H1 (cell line): ENCODE measurements around the gene POLR2M. TPM values are rescaled to one million over a fixed set of nuclear protein-coding genes. Genes with fewer than 3 reads are reported as not detected.

ENCODE experiments used
- CTCF ChIA-PET: fragments of 300-600 bp; sonication (Branson Sonifier 250); formaldehyde crosslinking; loops from one replicate; lab custom pipeline; 2021; ENCODE audit not compliant: partially characterized antibody; lab: Charles Lee
- POLR2A ChIA-PET: fragments of 300-600 bp; sonication (Branson Sonifier 250); formaldehyde crosslinking; loops from one replicate; lab custom pipeline; 2021; ENCODE audit warnings: inconsistent platforms; ENCODE audit not compliant: partially characterized antibody; lab: Charles Lee
- DNase-seq, 2 experiments: peaks; one replicate each; pipeline versions ENCODE4 v3.0.0 to v3.0.0-alpha.2; 2010 to 2022; ENCODE audit warnings: low spot score in 2 of 2, low read depth in 1 of 2, mixed read lengths in 1 of 2
- FAIRE-seq: peaks from 2 replicates; lab custom pipeline; 2011; peaks lifted over from hg19 to GRCh38; lab: Jason Lieb, UNC
- H2AFZ ChIP-seq: 2 replicates; pipeline ENCODE4 v1.8.1; 2012; ENCODE audit warnings: low read length, inconsistent platforms
- H2AK5ac ChIP-seq: 2 replicates; pipeline ENCODE4 v1.6.1; 2013; ENCODE audit warnings: low read depth, low read length
- H2BK120ac ChIP-seq: replicated peaks from 2 replicates; pipeline ENCODE3; 2013; ENCODE audit warnings: low read depth, low read length, inconsistent platforms
- H2BK12ac ChIP-seq: 2 replicates; pipeline ENCODE4 v1.6.1; 2013; ENCODE audit warnings: low read depth, low read length
- H2BK15ac ChIP-seq: 2 replicates; pipeline ENCODE4 v1.6.1; 2013; ENCODE audit warnings: low read length
- H2BK20ac ChIP-seq: 2 replicates; pipeline ENCODE4 v1.6.1; 2013; ENCODE audit warnings: low read length
- H2BK5ac ChIP-seq: 2 replicates; pipeline ENCODE4 v1.6.1; 2013; ENCODE audit warnings: low read depth, low read length
- H3K14ac ChIP-seq: 2 replicates; pipeline ENCODE4 v1.6.1; 2013; ENCODE audit warnings: inconsistent platforms; ENCODE audit not compliant: insufficient read length
- H3K18ac ChIP-seq: 2 replicates; pipeline ENCODE4 v1.6.1; 2013; ENCODE audit warnings: low read length; ENCODE audit errors: extremely low read depth
- H3K23ac ChIP-seq: 2 replicates; pipeline ENCODE4 v1.6.1; 2013; ENCODE audit warnings: inconsistent platforms; ENCODE audit not compliant: insufficient read length
- H3K23me2 ChIP-seq: 2 replicates; pipeline ENCODE4 v1.6.1; 2013; ENCODE audit warnings: low read depth, low read length
- H3K27ac ChIP-seq: 2 replicates; pipeline ENCODE4 v1.6.1; 2011; ENCODE audit warnings: low read depth, low read length, inconsistent platforms
- H3K27me3 ChIP-seq, 4 experiments: replicated peaks in 1 of 4; 1 replicate in 1 of 4; 2 replicates in 3 of 4; pipeline versions ENCODE4 v1.6.1 to v1.8.1; 2011 to 2013; ENCODE audit warnings: low read length in 3 of 4, mild to moderate bottlenecking in 3 of 4, inconsistent platforms in 2 of 4, mixed read lengths in 2 of 4, moderate library complexity in 1 of 4; ENCODE audit not compliant: control insufficient read depth in 3 of 4, insufficient read depth in 3 of 4; ENCODE audit errors: extremely low read depth in 1 of 4
- H3K36me3 ChIP-seq, 4 experiments: 2 replicates each; pipeline versions ENCODE4 v1.6.1 to v1.8.1; 2011 to 2013; ENCODE audit warnings: mild to moderate bottlenecking in 4 of 4, low read length in 3 of 4, moderate library complexity in 2 of 4, control low read depth in 1 of 4, inconsistent platforms in 1 of 4; ENCODE audit not compliant: insufficient read depth in 4 of 4, control insufficient read depth in 2 of 4
- H3K4ac ChIP-seq: replicated peaks from 2 replicates; pipeline ENCODE3; 2013; ENCODE audit warnings: low read length, low read depth, mixed read lengths, inconsistent platforms; ENCODE audit not compliant: insufficient read length
- H3K4me1 ChIP-seq, 4 experiments: replicated peaks in 1 of 4; 1 replicate in 1 of 4; 2 replicates in 3 of 4; pipeline versions ENCODE4 v1.6.1 to v1.8.1; 2011 to 2013; ENCODE audit warnings: low read length in 3 of 4, inconsistent platforms in 2 of 4, mixed read lengths in 1 of 4; ENCODE audit not compliant: insufficient read depth in 4 of 4, control insufficient read depth in 3 of 4
- H3K4me2 ChIP-seq, 2 experiments: 2 replicates each; pipeline versions ENCODE4 v1.6.1 to v1.8.1; 2011 to 2013; ENCODE audit warnings: low read depth in 2 of 2, low read length in 2 of 2, control low read depth in 1 of 2, inconsistent platforms in 1 of 2, mild to moderate bottlenecking in 1 of 2; ENCODE audit not compliant: insufficient read depth in 1 of 2
- H3K4me3 ChIP-seq, 4 experiments: fragments of 200-600, 300-600 bp in 1 of 4; sonication (generic), shearing (Covaris generic), sonication (Bioruptor Twin) in 1 of 4; 2 replicates each; pipeline versions ENCODE4 v1.5.1 to v1.8.1; 2011 to 2016; ENCODE audit warnings: low read length in 4 of 4, low read depth in 3 of 4, control low read depth in 2 of 4, inconsistent platforms in 2 of 4, mild to moderate bottlenecking in 2 of 4, mixed read lengths in 1 of 4, moderate library complexity in 1 of 4; ENCODE audit not compliant: insufficient read depth in 2 of 4; ENCODE audit errors: extremely low read depth in 1 of 4
- H3K56ac ChIP-seq: replicated peaks from 2 replicates; pipeline ENCODE3; 2013; ENCODE audit warnings: low read depth, mild to moderate bottlenecking, mixed read lengths, low read length, inconsistent platforms; ENCODE audit not compliant: insufficient read length
- H3K79me1 ChIP-seq: 2 replicates; pipeline ENCODE4 v1.6.1; 2013; ENCODE audit warnings: low read depth, low read length, control low read depth
- H3K79me2 ChIP-seq, 2 experiments: 2 replicates each; pipeline versions ENCODE4 v1.6.1 to v1.8.1; 2012 to 2013; ENCODE audit warnings: low read length in 2 of 2, mild to moderate bottlenecking in 2 of 2, inconsistent platforms in 1 of 2; ENCODE audit not compliant: insufficient read depth in 2 of 2, control insufficient read depth in 1 of 2
- H3K9ac ChIP-seq, 4 experiments: replicated peaks in 1 of 4; 1 replicate in 1 of 4; 2 replicates in 3 of 4; pipeline versions ENCODE4 v1.6.1 to v1.8.1; 2011 to 2013; ENCODE audit warnings: low read depth in 3 of 4, low read length in 3 of 4, control low read depth in 2 of 4, mild to moderate bottlenecking in 2 of 4, moderate library complexity in 2 of 4, inconsistent platforms in 1 of 4; ENCODE audit errors: extremely low read depth in 1 of 4
- H3K9me3 ChIP-seq, 2 experiments: 2 replicates each; pipeline versions ENCODE4 v1.6.1 to v1.8.1; 2012 to 2013; ENCODE audit warnings: mild to moderate bottlenecking in 2 of 2, moderate library complexity in 2 of 2, control low read depth in 1 of 2, inconsistent platforms in 1 of 2, low read depth in 1 of 2, low read length in 1 of 2, mixed read lengths in 1 of 2; ENCODE audit not compliant: insufficient read depth in 2 of 2
- H4K20me1 ChIP-seq, 2 experiments: replicated peaks in 1 of 2; 2 replicates each; pipeline versions ENCODE3 to v1.8.1; 2011 to 2013; ENCODE audit warnings: inconsistent platforms in 2 of 2, low read length in 2 of 2, mild to moderate bottlenecking in 1 of 2; ENCODE audit not compliant: insufficient read depth in 2 of 2, control insufficient read depth in 1 of 2
- H4K5ac ChIP-seq: 2 replicates; pipeline ENCODE4 v1.6.1; 2013; ENCODE audit warnings: low read length, low read depth, mixed read lengths, inconsistent platforms; ENCODE audit not compliant: insufficient read length
- H4K8ac ChIP-seq: 2 replicates; pipeline ENCODE4 v1.8.0; 2013; ENCODE audit warnings: mild to moderate bottlenecking, moderate library complexity, low read length, inconsistent platforms; ENCODE audit not compliant: insufficient read depth; ENCODE audit errors: extremely low read depth
- H4K91ac ChIP-seq: replicated peaks from 2 replicates; pipeline ENCODE3; 2013; ENCODE audit warnings: low read length, mixed read lengths, inconsistent platforms; ENCODE audit not compliant: insufficient read length
- BACH1 ChIP-seq: IDR thresholded peaks from 2 replicates; pipeline ENCODE4 v1.6.1; 2012; ENCODE audit warnings: low read length, improper control_type of control experiment
- CHD2 ChIP-seq: IDR thresholded peaks from 2 replicates; pipeline ENCODE4 v1.6.1; 2012; ENCODE audit warnings: low read length, improper control_type of control experiment
- CREB1 ChIP-seq: IDR thresholded peaks from 2 replicates; pipeline ENCODE4 v1.6.1; 2012; ENCODE audit warnings: inconsistent platforms
- EGR1 ChIP-seq: IDR thresholded peaks from 2 replicates; pipeline ENCODE4 v1.6.1; 2011; ENCODE audit warnings: low read depth, low read length, borderline replicate concordance
- NANOG ChIP-seq: IDR thresholded peaks from 2 replicates; pipeline ENCODE4 v1.6.1; 2011; ENCODE audit warnings: low read length, low read depth, mild to moderate bottlenecking, inconsistent platforms; ENCODE audit not compliant: insufficient read depth, poor library complexity, severe bottlenecking
- RBBP5 ChIP-seq: IDR thresholded peaks from 2 replicates; pipeline ENCODE4 v1.7.1; 2012; ENCODE audit warnings: low read depth, mild to moderate bottlenecking, inconsistent platforms, low read length, moderate library complexity, borderline replicate concordance
- RXRA ChIP-seq: IDR thresholded peaks from 2 replicates; pipeline ENCODE4 v1.6.1; 2011; ENCODE audit warnings: low read depth, mild to moderate bottlenecking, low read length, moderate library complexity; ENCODE audit not compliant: insufficient read depth
- SRF ChIP-seq: IDR thresholded peaks from 2 replicates; pipeline ENCODE4 v1.6.1; 2011; ENCODE audit warnings: mild to moderate bottlenecking, low read depth, low read length, moderate library complexity
- SUZ12 ChIP-seq: fragments of 200-600 bp; sonication (generic); IDR thresholded peaks from 2 replicates; pipeline ENCODE4 v1.6.1; 2012; ENCODE audit warnings: mild to moderate bottlenecking, inconsistent platforms, low read length, moderate library complexity, mixed read lengths
- WGBS, 2 experiments: shearing (Covaris generic) in 1 of 2; methylation state at CpG; one replicate each; pipeline versions ENCODE4 v1.1.6 to v1.1.7; 2013 to 2015; ENCODE audit warnings: low lambda C conversion rate in 2 of 2, mixed read lengths in 2 of 2, inconsistent platforms in 1 of 2, low coverage in 1 of 2, missing lambda C conversion rate in 1 of 2; ENCODE audit not compliant: insufficient replicate concordance in 2 of 2, insufficient coverage in 1 of 2, insufficient read length in 1 of 2; ENCODE audit errors: extremely low coverage in 1 of 2, missing lambda C conversion rate in 1 of 2; 5-methylcytosine and 5-hydroxymethylcytosine counted together
- polyA plus RNA-seq, 7 experiments: library from polyadenylated mRNA; depleted of rRNA in 3 of 7; stranded (reverse) in 5 of 7; unstranded in 2 of 7; fragments of >200 nt in 5 of 7; fragments of 200-250 nt in 2 of 7; gene quantifications; 1 replicate in 5 of 7; 2 replicates in 1 of 7; 4 replicates in 1 of 7; pipeline versions ENCODE4 v1.2.1 to v1.2.3, GENCODE V29; 2011 to 2013; ENCODE audit warnings: missing spikeins in 2 of 7, mixed read lengths in 2 of 7
- total RNA-seq: library from RNA; stranded (reverse); fragmentation: NEBNext Ultra II Directional; extraction: Animal tissue kit (Norgen Biotek cat#: 25700); gene quantifications from 2 replicates; pipeline ENCODE4 v1.2.1, GENCODE V29; 2021
- TF ChIP-seq, protein P1 (sequence below), 3 experiments: IDR thresholded peaks; 1 replicate in 2 of 3; 2 replicates in 1 of 3; pipeline versions ENCODE4 v1.5.1 to v1.6.1; 2011; ENCODE audit warnings: low read length in 3 of 3, mild to moderate bottlenecking in 3 of 3, inconsistent platforms in 2 of 3, low read depth in 1 of 3, moderate library complexity in 1 of 3; ENCODE audit not compliant: insufficient read depth in 1 of 3; ENCODE audit errors: control extremely low read depth in 1 of 3
- TF ChIP-seq, protein P2 (sequence below): IDR thresholded peaks from 2 replicates; pipeline ENCODE4 v1.6.1; 2012; ENCODE audit warnings: low read length, inconsistent platforms

POLR2M gene
- total and polyA plus RNA-seq, 2 of the 8 experiments (the other 6 are each of a cell fraction or from before 2014, with no cell fraction given) = 32.7 to 55.1 TPM

GRCh38 chr15:57683481-57683880 is 23.0 kb upstream of the POLR2M start:
- Histone ChIP-seq H3K23ac (no peak overlapping the region), H3K79me2 (no peaks in the 10 kb centered on the region), H3K4me3 (no peak overlapping the region)
- TF ChIP-seq SRF (no peak), BACH1 (no peak), SUZ12 (no peak), CHD2 (no peak), NANOG (no peak), CREB1 (no peak), RBBP5 (no peak), EGR1 (no peak), RXRA (no peak)
- TF ChIP-seq, protein P1, sequence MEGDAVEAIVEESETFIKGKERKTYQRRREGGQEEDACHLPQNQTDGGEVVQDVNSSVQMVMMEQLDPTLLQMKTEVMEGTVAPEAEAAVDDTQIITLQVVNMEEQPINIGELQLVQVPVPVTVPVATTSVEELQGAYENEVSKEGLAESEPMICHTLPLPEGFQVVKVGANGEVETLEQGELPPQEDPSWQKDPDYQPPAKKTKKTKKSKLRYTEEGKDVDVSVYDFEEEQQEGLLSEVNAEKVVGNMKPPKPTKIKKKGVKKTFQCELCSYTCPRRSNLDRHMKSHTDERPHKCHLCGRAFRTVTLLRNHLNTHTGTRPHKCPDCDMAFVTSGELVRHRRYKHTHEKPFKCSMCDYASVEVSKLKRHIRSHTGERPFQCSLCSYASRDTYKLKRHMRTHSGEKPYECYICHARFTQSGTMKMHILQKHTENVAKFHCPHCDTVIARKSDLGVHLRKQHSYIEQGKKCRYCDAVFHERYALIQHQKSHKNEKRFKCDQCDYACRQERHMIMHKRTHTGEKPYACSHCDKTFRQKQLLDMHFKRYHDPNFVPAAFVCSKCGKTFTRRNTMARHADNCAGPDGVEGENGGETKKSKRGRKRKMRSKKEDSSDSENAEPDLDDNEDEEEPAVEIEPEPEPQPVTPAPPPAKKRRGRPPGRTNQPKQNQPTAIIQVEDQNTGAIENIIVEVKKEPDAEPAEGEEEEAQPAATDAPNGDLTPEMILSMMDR (IDR thresholded peaks at IDR 0.05; ENCODE audit: control extremely low read depth in 1 of 3, insufficient read depth in 1 of 3, low read depth in 1 of 3, low read length in 3 of 3) = no peak
- TF ChIP-seq, protein P2, sequence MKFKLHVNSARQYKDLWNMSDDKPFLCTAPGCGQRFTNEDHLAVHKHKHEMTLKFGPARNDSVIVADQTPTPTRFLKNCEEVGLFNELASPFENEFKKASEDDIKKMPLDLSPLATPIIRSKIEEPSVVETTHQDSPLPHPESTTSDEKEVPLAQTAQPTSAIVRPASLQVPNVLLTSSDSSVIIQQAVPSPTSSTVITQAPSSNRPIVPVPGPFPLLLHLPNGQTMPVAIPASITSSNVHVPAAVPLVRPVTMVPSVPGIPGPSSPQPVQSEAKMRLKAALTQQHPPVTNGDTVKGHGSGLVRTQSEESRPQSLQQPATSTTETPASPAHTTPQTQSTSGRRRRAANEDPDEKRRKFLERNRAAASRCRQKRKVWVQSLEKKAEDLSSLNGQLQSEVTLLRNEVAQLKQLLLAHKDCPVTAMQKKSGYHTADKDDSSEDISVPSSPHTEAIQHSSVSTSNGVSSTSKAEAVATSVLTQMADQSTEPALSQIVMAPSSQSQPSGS = no peak

More at GRCh38 chr15:57683481-57683880, 23.0 kb upstream of the POLR2M start:
- ChIA-PET POLR2A (no interaction called here), CTCF (no interaction called here)
- Histone ChIP-seq H3K18ac (no peak overlapping the region), H2AFZ (no peak overlapping the region), H2BK20ac (no peak overlapping the region), H3K4me1 (no peaks in the 10 kb centered on the region), H4K20me1 (no peaks in the 10 kb centered on the region), H3K56ac (no peak overlapping the region), H3K79me1 (no peaks in the 10 kb centered on the region), H2BK12ac (no peak overlapping the region), H3K4me2 (no peak overlapping the region), H3K27ac (no peak overlapping the region), H3K9ac (no peak overlapping the region), H3K4ac (no peak overlapping the region), H4K91ac (no peak overlapping the region), H3K23me2 (no peaks in the 10 kb centered on the region), H4K5ac (no peak overlapping the region), H3K14ac (no peak overlapping the region), H4K8ac (no peak overlapping the region), H2BK5ac (no peak overlapping the region), H2AK5ac (no peak overlapping the region), H3K36me3 (no peaks in the 10 kb centered on the region), H3K9me3 (no peaks in the 10 kb centered on the region), H2BK120ac (no peak overlapping the region), H2BK15ac (no peak overlapping the region), H3K27me3 (no peaks in the 10 kb centered on the region)
- DNase-seq (no peak), FAIRE-seq (no peak)
- 84% methylated on average over 1 of the region's 1 CpG; no CpG with 5 or more reads in 1 of the 2 experiments for WGBS, 2 experiments
